Ishikawa (cell line): ENCODE measurements around the gene SLC16A11.
A peak's percentile ranks its signal among the peaks of the same experiment; 100 is the strongest.

Source experiments
- CEBPB ChIP-seq: IDR thresholded peaks from 2 replicates; pipeline ENCODE4 v1.6.1; 2012
- EP300 ChIP-seq: IDR thresholded peaks from 2 replicates; pipeline ENCODE4 v1.6.1; 2012; ENCODE audit warnings: borderline replicate concordance
- MAX ChIP-seq: IDR thresholded peaks from 2 replicates; pipeline ENCODE4 v1.6.1; 2012
- NFIC ChIP-seq: IDR thresholded peaks from 2 replicates; pipeline ENCODE4 v1.6.1; 2012
- REST ChIP-seq: IDR thresholded peaks from 2 replicates; pipeline ENCODE4 v1.6.1; 2012; ENCODE audit warnings: low read depth, mild to moderate bottlenecking
- TAF1 ChIP-seq: IDR thresholded peaks from 2 replicates; pipeline ENCODE4 v1.6.1; 2012; ENCODE audit warnings: low read depth, mild to moderate bottlenecking
- TEAD4 ChIP-seq: IDR thresholded peaks from 2 replicates; pipeline ENCODE4 v1.6.1; 2012
- YY1 ChIP-seq: IDR thresholded peaks from 2 replicates; pipeline ENCODE4 v1.6.1; 2012; ENCODE audit warnings: low read depth

DNA sequence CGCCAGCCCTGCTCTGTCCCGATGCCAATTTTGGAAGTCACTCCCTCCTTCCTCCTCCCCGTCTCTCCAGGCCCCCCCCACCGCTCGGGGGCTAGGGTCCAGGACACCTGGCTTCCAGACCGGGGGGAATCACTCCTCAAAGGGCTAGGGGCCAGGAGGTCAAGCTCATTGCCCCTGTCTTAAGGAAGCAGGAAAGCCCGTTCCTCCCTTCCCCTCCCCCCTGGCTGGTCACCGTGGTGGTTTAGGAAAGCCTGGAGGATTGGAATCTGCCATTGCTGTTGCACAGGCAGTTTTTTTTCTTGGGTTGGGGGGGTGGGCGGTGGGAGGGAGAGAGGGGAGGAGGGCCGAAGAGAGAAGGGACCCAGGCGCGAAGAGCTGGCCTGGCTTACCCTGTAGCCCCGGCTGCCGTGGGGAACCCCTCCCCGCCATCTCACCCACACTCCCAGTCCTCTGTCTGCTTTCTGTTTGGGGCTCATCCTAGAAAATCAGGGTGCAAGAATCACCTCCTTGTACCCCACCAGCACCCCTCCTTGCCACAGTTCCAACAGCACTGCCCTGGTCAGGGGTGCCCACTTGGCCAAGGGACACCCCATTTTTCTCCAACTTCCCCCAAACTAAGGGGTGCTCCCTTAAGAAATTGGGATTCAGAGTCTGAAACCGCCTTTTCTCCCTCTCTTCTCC is 23.9 kb downstream of the SLC16A11 start:
- TF ChIP-seq TAF1 (peak; percentile 31; the same call in 1 of the 2 replicates), YY1 (0 out of 2 replicates have a peak, but pooled peaks have one; percentile 37), CEBPB (no peak), EP300 (no peak), MAX (no peak), NFIC (no peak), TEAD4 (no peak), REST (no peak)
